ENCODE data around the gene RPS6KA5.

RPS6KA5 gene

DNA sequence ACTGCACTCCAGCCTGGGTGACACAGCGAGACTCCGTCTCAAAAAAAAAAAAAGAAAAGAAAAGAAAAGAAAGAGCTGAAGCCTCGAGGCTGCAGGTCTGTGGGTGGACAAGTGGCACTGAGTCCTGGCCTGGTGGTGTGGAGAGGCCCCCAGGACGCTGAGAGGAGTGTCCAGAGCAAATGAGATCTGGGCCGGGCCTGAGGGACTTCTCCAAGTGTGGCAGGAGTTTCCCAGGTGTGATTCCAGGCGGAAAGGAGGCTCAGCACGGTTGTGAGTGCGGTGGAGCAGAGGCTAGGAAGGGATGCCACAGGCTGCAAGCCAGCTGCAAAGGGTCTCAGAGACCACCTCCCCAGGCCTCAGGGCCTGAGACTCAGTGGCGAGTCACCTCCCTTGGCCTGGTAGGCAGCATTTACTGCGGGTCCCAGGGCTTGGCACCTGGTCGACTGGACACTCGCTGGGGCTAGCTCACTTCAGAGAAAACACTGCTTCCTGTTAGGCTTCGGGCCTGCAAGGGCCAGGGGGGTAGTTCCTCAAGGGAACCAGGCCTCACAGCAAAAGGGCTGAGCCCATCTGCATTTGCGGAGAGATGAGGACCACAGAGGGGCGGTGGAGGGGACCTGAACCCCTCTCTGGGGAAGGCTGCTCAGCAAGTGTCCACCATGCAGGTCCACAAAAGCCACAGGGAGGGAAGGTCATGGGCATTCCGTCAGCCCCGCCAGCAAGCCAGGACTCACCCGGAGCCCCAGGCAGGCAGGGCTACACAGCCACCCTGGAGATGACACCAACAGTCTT lies 256.0 kb downstream of the RPS6KA5 start:
- Mint-ChIP-seq H3K9me3 (no peaks in the 10 kb centered on the region), H3K4me3 (no peak overlapping the region), H3K4me1 (no peaks in the 10 kb centered on the region), H3K36me3 (no peaks in the 10 kb centered on the region), H3K27me3 (peaks cover under 1% of the 10 kb centered on the region in 2 donors), H3K27ac (no peak overlapping the region)
- ATAC-seq (replicated peaks) = no peak
- DNase-seq = no peak

DNA sequence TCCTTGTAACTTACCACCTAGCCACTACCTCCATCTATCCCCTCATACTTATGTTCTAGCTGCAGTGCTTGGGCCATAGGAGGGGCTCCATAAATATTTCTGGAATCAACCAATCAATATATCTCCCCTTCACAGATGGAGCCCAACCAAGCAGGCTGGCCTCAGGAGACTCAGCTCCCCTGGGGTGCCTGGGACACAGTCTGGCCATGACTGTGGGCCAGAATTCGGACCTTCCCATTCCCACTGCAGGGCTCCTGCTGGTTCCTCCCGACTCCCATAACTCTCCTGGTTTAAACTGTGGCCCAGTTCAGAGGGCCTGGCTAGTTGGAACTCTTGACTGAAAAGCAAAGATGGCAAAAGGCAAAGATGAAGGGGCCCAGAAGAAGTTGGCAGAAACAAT lies 257.2 kb downstream of the RPS6KA5 start:
- no peak overlapping the region for H3K27ac Mint-ChIP-seq
- H3K9me3 Mint-ChIP-seq = no peaks in the 10 kb centered on the region
- ATAC-seq (replicated peaks) = no peak
- H3K4me1 Mint-ChIP-seq = no peaks in the 10 kb centered on the region
- H3K36me3 Mint-ChIP-seq = no peaks in the 10 kb centered on the region
- H3K27me3 Mint-ChIP-seq = peaks cover 7% of the 10 kb centered on the region in 2 donors
- no peak overlapping the region for H3K4me3 Mint-ChIP-seq
- DNase-seq = no peak

DNA sequence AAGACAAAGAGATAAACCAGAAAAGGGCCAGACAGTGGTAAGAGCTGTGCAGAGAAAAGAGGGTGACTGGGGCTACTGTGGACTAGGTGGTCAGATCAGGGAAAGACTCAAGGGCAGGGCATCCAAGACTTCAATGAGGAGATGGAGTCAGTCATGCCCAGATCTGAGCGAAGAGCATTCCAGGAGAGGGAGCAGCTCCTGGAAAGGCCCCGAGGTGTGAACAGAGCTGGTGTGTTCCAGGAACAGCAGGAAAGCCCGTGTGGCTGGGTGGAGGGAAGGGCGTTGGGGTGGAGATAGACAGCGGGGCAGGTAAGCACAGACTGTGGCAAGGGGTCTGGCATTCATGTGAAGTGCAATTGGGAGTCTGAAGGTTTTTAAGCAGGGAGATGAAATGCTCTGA lies 261.0 kb downstream of the RPS6KA5 start:
- Mint-ChIP-seq H3K27ac (no peak overlapping the region), H3K9me3 (no peaks in the 10 kb centered on the region), H3K4me3 (no peak overlapping the region), H3K4me1 (peaks cover 0 to 9% of the 10 kb centered on the region in 2 donors), H3K36me3 (no peaks in the 10 kb centered on the region), H3K27me3 (peaks cover 7% of the 10 kb centered on the region in 2 donors)
- ATAC-seq (replicated peaks) (no peak), DNase-seq (no peak)

DNA sequence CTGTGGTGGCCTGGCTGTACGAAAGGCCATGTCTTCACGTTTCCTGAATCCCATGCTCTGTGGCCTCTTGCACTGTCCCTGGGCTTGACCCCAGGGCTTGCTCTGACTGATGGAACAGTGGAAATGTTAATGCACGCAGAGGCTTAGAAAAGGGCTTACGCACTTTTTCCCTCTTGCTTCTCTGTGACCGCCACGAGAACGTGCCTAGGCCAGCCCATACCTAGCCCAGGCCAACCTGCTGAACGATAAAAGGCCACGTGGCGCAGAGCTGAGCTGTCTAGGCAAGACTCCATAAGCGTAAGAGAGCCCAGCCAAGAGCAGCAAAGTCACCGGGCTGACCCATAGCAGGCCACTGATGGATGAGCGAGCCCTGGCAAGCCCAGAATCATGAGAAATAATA lies 262.5 kb downstream of the RPS6KA5 start:
- no peak for ATAC-seq (replicated peaks)
- DNase-seq = no peak
- peaks cover 0 to 9% of the 10 kb centered on the region in 2 donors for H3K4me1 Mint-ChIP-seq
- H3K9me3 Mint-ChIP-seq = no peaks in the 10 kb centered on the region
- peaks cover 7% of the 10 kb centered on the region in 2 donors for H3K27me3 Mint-ChIP-seq
- H3K27ac Mint-ChIP-seq = no peak overlapping the region
- H3K4me3 Mint-ChIP-seq = no peak overlapping the region
- H3K36me3 Mint-ChIP-seq = no peaks in the 10 kb centered on the region
